Measurements from ENCODE around the gene SYMPK.

SYMPK gene

DNA sequence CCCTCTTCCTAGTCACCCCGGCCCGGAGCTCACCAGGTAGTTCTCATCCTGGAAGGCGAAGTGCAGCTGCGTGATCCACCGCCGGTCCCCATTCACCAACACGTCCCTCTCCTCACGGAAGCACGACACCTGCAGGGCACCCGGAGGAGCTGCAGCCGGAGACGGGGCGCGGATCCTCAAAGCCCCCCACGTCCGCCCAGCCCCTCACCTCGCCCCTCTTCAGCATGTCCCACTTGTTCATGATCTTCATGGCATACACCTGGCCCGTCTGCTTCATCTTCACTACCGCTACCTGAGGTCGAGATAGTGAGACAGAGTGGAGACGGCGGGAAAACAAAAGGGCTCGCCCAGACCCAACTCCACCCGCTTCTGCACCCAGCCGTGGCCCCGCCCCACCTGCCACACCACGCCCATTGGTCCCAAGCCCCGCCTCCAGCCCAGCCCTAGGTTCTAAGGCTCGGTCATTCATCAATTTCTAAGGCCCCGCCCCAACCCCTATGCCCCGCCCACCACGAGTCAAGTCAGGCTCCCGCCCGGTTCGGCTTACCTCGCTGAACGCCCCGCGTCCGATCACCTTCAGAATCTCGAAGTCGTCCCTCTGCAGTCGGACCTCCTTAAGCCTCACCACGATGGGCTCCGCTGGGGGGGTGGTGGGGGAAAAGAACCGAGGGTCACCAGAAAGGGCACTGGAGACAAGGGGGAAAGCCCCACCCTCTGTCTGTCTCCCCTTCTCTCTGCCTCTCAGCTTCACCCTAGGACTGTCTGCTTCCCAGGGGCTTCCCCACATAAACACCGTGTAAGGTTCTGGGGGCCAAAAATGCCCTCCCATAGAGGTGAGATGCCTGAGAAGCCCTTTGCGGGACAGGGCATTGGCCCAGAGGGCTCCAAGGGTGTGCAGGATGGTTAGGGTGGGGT is 83.5 kb downstream of the SYMPK start:
- DNase-seq, result peak; percentile 68

DNA sequence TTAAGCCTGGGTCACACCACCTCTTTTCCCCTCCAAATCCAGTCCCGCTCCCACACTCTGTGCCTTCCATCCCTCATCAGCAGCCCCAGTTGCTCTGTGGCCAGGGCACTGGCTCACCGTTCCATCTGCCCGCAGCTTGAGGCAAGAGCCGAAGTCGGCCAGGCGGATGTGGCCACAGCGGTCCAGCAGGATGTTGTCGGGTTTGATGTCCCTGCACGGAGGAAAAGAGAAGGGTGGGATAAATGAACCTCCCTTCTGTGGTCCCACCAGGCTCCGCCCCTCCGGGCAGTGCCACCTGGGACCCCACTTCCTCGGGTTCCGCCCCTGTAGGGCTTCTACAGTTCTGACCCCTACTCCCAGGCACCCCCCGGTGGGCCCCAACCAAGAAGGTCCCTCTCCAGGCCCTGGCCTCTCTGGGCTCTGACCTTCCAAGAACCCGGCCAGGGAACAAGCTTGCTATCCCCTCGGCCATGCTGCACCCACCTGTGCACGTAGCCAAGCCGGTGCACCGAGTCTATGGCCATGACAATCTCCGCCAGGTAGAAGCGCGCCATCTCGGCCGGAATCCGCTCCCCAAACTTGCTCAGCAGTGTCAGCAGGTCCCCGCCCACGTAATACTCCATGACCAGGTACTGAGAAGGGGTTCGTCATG is 84.8 kb downstream of the SYMPK start:
- no peak for DNase-seq

DNA sequence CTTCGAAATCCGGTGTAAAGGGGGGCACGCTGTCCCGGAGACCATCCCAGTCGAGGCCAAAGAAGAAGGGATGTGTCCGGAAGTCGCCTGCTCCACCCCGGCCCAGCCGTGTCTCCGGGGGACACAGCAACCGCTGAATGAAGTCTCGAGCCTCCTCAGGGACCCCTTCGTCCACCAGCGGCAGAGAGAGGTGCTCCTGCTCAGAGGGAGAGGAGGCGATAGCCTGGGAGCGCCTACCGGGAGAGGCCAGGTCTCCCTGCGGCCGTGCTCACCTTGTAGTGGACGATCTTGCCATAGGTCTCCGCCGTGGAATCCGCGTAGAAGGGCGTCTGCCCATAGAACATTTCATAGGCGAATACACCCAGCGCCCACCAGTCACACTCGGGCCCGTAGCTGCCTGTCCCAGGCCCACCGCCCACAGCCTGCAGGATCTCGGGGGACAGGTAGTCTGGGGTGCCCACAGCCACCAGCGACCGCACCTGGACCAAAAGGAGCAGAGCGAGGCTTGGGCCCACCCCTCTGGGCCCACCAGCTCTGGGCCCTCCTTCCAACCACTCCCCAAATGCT is 85.5 kb downstream of the SYMPK start:
- no peak for DNase-seq

DNA sequence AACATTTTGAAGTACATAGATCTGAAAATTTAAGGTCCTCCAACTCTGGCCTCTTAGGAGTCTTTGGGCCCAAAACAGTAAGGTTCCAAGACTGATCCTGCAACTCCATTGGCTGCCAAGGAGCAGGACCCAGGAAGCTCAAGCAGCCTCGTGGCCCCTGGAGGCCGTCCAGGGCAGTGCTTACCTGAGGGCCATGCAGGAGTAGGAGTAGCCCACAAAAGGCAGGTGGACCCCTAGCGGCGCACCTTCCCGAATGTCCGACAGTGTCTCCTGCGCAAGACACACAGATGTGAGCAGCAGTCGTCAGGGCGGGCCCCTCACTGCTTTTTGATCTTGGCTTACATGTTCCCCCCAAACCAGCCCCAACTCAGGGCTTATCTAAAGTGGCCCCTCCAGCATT is 88.2 kb downstream of the SYMPK start:
- DNase-seq, result peak; percentile 59

DNA sequence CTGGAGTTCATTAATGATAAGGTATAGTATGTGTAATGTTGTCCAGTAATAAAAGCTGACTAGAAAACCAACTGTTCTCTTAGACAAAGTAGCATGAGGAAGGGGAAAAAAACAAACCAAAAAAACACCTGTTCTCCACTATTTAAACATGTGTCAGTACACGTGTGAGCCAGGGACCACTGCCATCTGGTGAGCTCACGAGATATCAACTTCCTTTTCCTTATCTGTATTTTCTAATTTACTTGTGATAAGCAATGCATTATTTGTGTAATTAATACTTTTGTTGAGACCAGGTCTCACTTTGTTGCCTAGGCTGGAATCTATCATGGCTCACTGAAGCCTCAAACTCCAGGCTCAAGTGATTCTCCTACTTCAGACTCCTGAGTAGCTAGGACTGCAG is 89.6 kb downstream of the SYMPK start:
- DNase-seq, result peak; percentile 72

DNA sequence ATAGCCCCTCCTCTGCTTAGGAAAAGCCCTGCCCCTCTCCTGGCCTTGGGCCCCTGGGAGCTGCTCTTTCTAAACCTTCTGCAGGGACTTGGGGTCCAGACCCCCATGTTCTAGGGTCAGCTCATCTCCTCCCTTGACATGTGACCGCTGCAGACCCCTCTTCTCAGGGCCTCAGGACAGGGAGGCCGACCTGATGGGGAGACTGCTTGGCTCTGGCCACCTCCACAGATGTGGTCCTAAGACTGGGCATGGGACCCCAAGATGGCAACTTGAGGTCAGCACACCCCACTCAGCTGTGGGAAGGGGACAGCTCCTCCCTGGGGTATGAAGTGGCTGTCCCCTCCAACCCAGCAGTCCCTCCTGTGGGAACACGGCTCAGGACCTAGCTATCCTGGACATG is 90.0 kb downstream of the SYMPK start:
- no peak for DNase-seq

DNA sequence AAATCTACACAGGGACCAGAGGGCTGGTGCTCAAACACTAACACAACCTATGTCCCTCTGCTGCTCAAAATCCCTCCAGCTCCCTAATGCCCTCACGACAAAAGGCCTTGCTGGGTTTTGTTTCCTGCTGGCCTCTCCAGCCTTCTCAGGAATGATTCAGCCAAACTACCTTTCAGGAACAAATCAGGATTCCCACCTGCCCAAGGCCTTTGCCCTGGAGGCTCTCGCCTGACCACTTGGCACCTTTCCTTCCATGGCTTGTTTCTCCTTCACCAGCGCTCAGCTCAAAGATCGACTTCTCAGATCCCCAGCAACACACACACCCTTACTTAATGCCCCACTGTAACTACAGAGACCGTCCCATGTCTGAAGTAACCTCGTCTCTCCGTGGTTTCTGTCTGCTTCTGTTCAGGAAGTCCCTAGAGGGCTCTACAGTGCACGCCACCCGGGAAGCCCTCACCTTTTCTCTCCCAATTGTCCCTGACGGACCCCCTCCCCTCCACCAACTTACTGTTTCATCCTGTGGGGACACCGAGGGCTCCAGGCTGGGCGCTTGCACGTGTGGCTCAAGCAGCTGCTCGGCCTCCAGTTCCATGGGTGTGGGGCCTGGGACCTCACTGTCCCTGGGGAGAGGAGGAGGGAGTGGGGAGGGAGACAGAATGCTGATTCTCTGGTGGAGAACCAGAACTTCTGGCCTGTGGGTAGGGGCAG is 90.7 kb downstream of the SYMPK start:
- peak; percentile 78 for DNase-seq

DNA sequence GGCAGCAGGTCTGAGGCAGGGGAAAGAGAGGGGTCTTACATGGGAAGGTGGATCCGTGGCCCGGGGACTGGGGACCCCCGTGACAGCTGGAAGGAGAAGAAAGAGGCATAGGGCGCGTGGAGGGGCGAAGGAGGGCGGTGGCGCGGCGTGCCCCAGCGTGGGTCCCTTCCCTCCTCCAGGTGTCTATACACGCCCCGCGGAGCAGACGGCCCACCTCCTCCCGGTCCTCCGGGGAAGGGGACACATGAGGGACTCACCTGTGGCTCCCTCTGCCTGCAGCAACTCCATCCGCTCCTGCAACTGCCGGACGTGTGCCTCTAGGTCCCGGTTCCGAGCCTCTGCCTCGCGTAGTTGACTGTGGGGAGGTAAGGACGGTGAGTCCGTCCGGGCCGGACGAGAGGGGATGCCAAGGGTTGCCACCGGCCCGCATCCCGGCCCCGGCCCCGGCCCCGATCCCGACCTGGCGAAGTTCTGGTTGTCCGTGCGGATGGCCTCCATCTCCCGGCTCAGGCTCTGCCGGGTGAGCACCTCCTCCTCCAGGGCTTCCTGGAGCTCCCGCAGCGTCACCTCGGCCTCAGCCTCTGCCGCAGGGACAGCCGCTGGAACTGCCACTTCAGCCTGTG is 91.5 kb downstream of the SYMPK start:
- peak; percentile 87 for DNase-seq

DNA sequence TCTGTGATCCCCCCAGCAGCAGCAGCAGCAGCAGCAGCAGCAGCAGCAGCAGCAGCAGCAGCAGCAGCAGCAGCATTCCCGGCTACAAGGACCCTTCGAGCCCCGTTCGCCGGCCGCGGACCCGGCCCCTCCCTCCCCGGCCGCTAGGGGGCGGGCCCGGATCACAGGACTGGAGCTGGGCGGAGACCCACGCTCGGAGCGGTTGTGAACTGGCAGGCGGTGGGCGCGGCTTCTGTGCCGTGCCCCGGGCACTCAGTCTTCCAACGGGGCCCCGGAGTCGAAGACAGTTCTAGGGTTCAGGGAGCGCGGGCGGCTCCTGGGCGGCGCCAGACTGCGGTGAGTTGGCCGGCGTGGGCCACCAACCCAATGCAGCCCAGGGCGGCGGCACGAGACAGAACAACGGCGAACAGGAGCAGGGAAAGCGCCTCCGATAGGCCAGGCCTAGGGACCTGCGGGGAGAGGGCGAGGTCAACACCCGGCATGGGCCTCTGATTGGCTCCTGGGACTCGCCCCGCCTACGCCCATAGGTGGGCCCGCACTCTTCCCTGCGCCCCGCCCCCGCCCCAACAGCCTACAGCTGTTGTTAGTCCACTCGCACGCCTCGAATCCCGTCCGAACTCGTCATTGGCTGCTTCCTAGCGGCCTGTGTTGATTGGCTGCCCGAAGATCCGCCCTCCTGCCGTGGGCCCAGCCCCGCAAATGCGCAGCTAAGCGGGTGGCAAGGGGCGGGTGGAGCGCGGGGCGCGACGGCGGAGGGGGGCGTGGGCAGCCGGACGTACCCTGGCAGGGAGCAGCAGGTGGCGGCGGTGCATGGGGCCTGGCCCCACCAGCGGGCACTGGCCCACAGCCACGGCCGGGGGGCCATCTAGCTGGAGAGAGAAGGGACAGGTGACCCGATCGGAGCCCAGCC is 92.5 kb downstream of the SYMPK start:
- DNase-seq, result peak; percentile 99

DNA sequence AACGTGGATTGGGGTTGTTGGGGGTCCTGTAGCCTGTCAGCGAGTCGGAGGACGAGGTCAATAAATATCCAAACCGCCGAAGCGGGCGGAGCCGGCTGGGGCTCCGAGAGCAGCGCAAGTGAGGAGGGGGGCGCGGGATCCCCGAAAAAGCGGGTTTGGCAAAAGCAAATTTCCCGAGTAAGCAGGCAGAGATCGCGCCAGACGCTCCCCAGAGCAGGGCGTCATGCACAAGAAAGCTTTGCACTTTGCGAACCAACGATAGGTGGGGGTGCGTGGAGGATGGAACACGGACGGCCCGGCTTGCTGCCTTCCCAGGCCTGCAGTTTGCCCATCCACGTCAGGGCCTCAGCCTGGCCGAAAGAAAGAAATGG is 93.1 kb downstream of the SYMPK start:
- DNase-seq, result peak; percentile 79

DNA sequence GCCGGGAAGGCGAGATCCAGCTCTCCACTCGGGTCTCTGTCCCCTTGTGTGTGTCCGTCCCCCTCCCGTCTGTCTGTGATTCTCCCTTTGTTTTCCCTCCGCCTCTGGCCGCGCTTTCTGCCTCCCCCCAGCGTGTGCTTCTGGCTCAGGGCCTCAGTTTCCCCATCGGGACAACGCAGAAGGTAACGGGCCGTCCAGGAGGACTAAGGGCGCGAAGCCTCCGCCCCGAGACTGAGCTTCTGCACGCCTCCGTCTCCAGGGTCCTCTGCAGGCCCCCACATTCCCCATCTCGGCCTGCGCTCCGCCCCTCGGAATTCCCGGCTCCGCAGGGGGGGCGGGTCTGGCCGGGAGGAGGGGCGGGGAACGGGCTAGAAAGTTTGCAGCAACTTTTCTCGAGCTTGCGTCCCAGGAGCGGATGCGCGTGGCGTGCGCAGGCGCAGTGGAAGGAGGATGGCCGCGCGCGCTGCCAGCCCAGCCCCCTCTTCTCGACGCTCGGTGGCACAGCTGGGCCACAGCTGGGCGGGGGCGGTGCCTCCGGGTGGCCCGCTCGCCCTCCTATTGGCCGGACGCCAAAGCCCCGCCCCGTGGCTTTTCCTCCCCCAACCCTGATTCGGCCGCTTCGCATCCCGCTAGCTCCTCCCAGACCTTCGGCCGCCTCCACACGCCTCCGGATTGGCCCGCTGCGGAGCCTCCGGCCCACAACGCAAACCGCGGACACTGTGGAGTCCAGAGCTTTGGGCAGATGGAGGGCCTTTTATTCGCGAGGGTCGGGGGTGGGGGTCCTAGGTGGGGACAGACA is 93.8 kb downstream of the SYMPK start, which contains the start of gene SIX5:
TSS of gene SIX5 (minus strand) at position 269 of the 799 bp plus-strand sequence. CDS start 408 bp downstream, outside the sequence.
- DNase-seq, result peak; percentile 99

DNA sequence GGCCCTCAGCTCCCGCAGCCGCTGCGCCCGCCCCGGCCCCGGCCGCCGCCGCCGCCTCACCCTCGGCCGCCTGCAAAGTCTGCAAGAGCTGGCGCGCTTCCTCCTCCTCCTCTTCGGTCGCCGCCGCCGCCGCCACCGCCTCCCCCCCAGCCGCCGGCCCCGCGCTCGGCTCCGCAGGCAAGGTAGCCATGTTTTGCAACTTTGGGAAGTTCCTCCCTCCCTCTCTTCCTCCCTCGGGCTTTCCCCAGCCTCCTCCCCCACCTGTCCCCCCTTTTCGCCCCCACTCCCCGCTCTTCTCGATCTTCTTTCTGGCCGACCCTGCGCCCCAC is 94.3 kb downstream of the SYMPK start:
- DNase-seq, result peak; percentile 83

DNA sequence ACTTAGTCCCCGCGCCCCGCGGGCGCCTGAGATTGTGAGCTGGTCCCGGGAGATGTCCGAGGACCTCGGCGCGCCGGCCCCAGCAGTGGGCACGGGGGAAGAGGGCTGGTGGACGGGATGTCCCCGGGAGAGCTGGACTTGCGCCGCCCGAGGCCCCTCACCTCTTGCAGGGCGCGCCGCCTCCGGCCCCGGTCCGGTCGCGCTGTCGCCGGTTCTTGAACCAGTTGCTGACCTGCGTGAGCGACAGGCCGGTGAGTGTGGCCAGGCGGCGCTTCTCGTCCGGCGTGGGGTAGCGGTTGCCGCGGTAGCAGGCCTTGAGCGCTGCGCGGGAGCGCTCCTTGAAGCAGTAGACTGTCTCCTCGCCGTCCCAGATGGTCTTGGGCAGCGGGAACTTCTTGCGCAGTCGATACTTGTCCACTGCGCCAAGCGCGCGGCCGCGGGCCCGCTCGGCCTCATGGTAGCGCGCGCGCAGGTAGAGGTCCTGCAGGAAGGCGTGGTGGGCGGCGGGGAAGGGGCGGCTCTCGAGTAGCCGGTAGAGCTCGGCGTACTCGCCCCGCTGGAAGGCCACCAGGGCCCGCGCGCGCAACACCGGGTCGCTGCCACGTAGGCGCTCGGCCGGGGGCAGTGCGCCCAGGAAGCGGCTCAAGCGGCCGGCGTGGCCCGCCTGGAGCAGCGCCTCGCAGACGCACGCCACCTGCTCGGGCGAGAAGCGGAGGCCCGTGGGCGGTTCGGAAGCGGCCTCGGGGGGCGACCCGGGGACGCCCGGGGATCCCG is 94.9 kb downstream of the SYMPK start:
- DNase-seq, result peak; percentile 88

DNA sequence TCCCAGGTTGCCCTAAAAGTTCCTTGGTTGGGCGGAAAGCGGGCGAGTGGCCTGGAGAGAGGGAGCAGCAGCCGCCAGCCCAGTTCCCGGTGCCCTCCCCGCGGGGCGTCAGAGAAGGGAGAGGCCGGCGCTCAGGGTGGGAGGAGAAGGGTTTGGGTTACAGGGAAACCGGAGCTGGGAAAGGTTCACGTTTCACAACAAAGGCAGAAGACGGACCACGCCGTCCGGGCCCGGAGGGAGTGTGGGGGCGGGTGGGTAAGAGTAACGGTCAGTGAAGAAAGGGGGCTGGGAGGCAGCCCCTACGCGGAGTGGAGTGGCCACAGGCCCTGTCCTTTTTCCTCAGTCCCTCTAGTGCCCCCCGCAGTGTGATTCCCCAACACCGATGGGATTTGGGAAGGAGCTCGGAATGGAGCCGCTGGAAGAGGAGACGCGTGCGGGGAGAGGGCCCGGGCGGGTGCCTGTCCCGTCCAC is 95.5 kb downstream of the SYMPK start:
- peak; percentile 75 for DNase-seq

DNA sequence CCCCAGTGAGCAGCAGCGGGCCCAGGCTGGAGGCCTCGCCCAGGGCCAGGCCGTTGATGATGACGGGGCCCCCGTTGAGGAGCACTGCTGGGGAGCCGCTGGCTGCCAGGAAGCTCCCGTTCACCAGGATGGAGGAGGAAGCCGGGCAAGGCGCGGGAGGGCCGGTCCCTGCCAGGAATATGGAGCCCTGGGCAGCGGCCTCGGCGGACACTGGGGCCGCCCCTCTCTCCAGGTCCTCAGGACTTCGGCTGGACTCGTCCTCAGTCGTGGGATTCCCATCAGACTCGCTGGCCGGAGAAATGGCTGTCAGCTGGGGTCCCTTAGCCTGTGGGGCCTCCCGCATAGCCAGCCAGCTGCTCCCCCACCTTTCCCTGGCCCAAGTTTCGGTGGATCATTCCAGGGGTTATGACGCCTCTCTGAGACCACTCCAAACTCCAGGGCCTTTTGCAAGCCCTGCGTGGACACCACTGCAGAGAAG is 96.0 kb downstream of the SYMPK start:
- no peak for DNase-seq

DNA sequence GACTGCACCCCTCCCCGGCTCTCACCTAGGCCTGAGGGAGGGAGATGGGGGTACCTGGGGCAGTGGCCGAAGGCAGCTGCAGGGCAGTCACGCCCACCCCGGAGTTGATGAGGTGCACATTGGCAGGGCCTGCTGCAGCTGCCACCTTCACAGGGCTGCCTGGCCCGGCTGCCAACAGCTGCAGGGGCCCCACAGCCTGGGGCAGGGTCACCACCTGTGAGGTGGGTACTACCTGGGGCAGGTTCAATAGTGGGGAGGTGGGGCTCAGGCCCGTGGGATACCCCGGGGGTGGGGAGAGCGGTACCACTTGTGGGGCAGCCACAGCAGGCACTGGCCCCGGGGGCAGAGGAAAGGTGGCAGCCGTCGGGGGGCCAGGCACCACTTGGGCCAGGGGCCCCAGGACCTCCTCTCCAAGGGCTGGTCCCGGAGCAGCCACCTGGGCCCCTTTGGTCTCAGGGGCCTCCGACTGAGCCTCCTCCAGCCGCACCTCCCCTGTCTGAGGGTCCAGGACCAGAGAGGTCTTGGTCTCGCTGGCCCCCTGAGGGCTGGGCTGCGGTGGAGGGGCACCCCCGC is 96.6 kb downstream of the SYMPK start:
- DNase-seq, result no peak

DNA sequence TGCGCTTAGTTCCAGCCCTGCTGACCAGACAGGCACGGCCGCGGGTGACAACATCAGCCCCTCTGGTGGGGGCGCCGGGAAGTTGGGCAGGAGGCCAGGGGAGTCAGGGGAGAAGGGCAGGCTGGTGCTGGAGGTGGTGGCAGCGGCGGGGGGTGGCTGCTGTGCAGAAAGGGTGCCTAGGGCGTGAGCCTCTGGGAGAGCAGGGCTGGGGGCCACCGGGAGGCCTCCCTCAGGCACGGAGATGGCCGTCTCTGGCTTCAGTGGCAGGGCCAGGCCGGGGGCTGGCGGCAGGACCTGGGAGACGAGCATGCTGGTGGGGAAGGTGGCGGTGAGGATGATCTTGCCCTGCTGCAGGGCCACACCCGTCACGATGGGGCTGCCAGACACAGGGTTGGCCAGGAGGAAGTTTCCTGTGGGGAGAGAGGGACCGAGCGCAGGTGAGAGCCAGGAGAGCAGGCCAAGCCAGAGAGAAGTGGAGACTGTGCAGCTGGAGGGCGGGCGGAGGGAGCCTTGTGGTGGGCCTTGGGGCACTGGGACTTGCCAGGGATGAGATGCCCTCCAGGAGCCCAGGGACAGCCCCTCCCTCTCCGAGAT is 97.1 kb downstream of the SYMPK start:
- no peak for DNase-seq

All from DMS53 (cell line).